ENCODE data around the gene CACNA2D3. TPM values are rescaled to one million over a fixed set of nuclear protein-coding genes. Genes with fewer than 3 reads are reported as not detected.
"Not testable (repeated sequence)": the region's sequence is repeated elsewhere in the genome, so short reads cannot be mapped to it uniquely, and the experiment has no call there.

CACNA2D3 gene
- polyA plus RNA-seq, 2 of the 4 experiments (the other 2 are of a cell fraction): 0.04 to 0.05 TPM

GRCh38 chr3:54099381-54099780, 23.0 kb upstream of the CACNA2D3 start:
- Histone ChIP-seq H3K4me2 (no peak overlapping the region), H3K4me1 (no peaks in the 10 kb centered on the region), H3K4me3 (no peak overlapping the region), H3K27ac (no peak overlapping the region), H3K9me3 (no peaks in the 10 kb centered on the region)
- 81% methylated on average over 1 of the region's 1 CpG for WGBS (ENCODE audit: missing lambda C conversion rate)
- POLR2A ChIA-PET: no interaction called here
- DNase-seq (ENCODE audit: low read depth in 1 of 2, low spot score in 1 of 2): no peak
- ATAC-seq: no peak
- no peak for FAIRE-seq
- TF ChIP-seq ESRRA (IDR thresholded peaks at IDR 0.05; ENCODE audit: borderline replicate concordance, low read length) (no peak), KDM5A (IDR thresholded peaks at IDR 0.05) (no peak), CHD4 (IDR thresholded peaks at IDR 0.05; ENCODE audit: borderline replicate concordance) (no peak), FOSB (CRISPR knock-in tag; IDR thresholded peaks at IDR 0.05) (no peak), PHF8 (IDR thresholded peaks at IDR 0.05; ENCODE audit: borderline replicate concordance, low read depth) (no peak), GATA3 (IDR thresholded peaks at IDR 0.05; ENCODE audit: borderline replicate concordance) (no peak), ZFP36 (IDR thresholded peaks at IDR 0.05; ENCODE audit: borderline replicate concordance, partially characterized antibody) (no peak), EHF (CRISPR knock-in tag; IDR thresholded peaks at IDR 0.05) (no peak), TP53 (CRISPR knock-in tag; IDR thresholded peaks at IDR 0.05) (no peak), FOSL2 (IDR thresholded peaks at IDR 0.05) (no peak), FOSL2 (CRISPR knock-in tag; IDR thresholded peaks at IDR 0.05) (no peak), CBX8 (IDR thresholded peaks at IDR 0.05) (no peak), MYC (IDR thresholded peaks at IDR 0.05; ENCODE audit: borderline replicate concordance, low read length) (no peak), MAFK (IDR thresholded peaks at IDR 0.05; ENCODE audit: partially characterized antibody) (no peak), RCOR1 (IDR thresholded peaks at IDR 0.05; ENCODE audit: low read depth, low read length) (no peak)
- CTCF ChIA-PET: no interaction called here

GRCh38 chr3:54104084-54104483, 18.3 kb upstream of the CACNA2D3 start:
- ATAC-seq: no peak
- CTCF ChIA-PET: no interaction called here

GRCh38 chr3:54116129-54116528, 6.2 kb upstream of the CACNA2D3 start:
- H3K9me3 ChIP-seq; H3K27ac ChIP-seq; CTCF ChIA-PET; H3K4me3 ChIP-seq; ATAC-seq; DNase-seq (ENCODE audit: low read depth in 1 of 2, low spot score in 1 of 2); FAIRE-seq; H3K4me1 ChIP-seq; POLR2A ChIA-PET; H3K4me2 ChIP-seq: not testable (repeated sequence)
- 10% methylated on average over 4 of the region's 4 CpGs for WGBS (ENCODE audit: missing lambda C conversion rate)

More at GRCh38 chr3:54104084-54104483, 18.3 kb upstream of the CACNA2D3 start:
- FAIRE-seq: no peak
- no peak overlapping the region for H3K27ac ChIP-seq
- POLR2A ChIA-PET: no interaction called here
- 47% methylated on average over 5 of the region's 11 CpGs for WGBS (ENCODE audit: missing lambda C conversion rate)
- H3K4me3 ChIP-seq: no peak overlapping the region
- no peak overlapping the region for H3K4me2 ChIP-seq
- H3K9me3 ChIP-seq: peaks cover 3% of the 10 kb centered on the region; the same call in 2 of the 3 replicates
- H3K4me1 ChIP-seq: no peaks in the 10 kb centered on the region
- DNase-seq (ENCODE audit: low read depth in 1 of 2, low spot score in 1 of 2): no peak
- TF ChIP-seq PHF8 (IDR thresholded peaks at IDR 0.05; ENCODE audit: borderline replicate concordance, low read depth) (no peak), RAD21 (conservative IDR thresholded peaks at IDR 0.05 in 1 of 2, IDR thresholded peaks at IDR 0.05 in 1 of 2) (no peak), USF2 (IDR thresholded peaks at IDR 0.05) (no peak)

- FAIRE-seq: no peak
- ChIA-PET POLR2A (no interaction called here), CTCF (no interaction called here)
- peaks cover 5% of the 10 kb centered on the region; the same call in 1 of the 3 replicates for H3K4me1 ChIP-seq
- WGBS (ENCODE audit: missing lambda C conversion rate): 22% methylated on average over 11 of the region's 45 CpGs
- ATAC-seq: peak in 1 of 2 experiments; percentile 65; a peak in 3 of 6 replicates
- no peak overlapping the region for H3K27ac ChIP-seq
- TF ChIP-seq MAZ (IDR thresholded peaks at IDR 0.05; ENCODE audit: borderline replicate concordance, low read depth, low read length) (no peak), FOSB (CRISPR knock-in tag; IDR thresholded peaks at IDR 0.05) (no peak), RFX5 (IDR thresholded peaks at IDR 0.05) (no peak), RAD21 (conservative IDR thresholded peaks at IDR 0.05 in 1 of 2, IDR thresholded peaks at IDR 0.05 in 1 of 2) (no peak)
- H3K4me3 ChIP-seq: peak overlapping the region; percentile 46; the same call in 2 of the 3 replicates
- H3K9me3 ChIP-seq: peaks cover 3% of the 10 kb centered on the region; the same call in 1 of the 3 replicates
- peak overlapping the region; percentile 96 for H3K4me2 ChIP-seq
- DNase-seq (ENCODE audit: low read depth in 1 of 2, low spot score in 1 of 2): peak in 1 of 2 experiments; percentile 3
Observed at GRCh38 chr3:54120657-54121413, 1.5 kb upstream of the CACNA2D3 start.

Data from A549 (cell line).